Neutrophil (primary cell): Measurements from ENCODE around the gene WFDC5.
A peak's percentile ranks its signal among the peaks of the same experiment; 100 is the strongest.

Experiments used
- H3K27ac ChIP-seq: fragments of 200-600 bp; sonication (generic); 2 replicates; pipeline ENCODE4 v1.5.1; 2016; ENCODE audit warnings: mild to moderate bottlenecking, moderate library complexity
- H3K27me3 ChIP-seq: fragments of 200-600 bp; sonication (generic); 2 replicates; pipeline ENCODE4 v1.6.0; 2016; ENCODE audit warnings: mild to moderate bottlenecking
- H3K36me3 ChIP-seq: fragments of 200-600 bp; sonication (generic); 2 replicates; pipeline ENCODE4 v1.5.1; 2017
- H3K4me1 ChIP-seq, 2 experiments: fragments of 200-600 bp in 1 of 2; sonication (generic) in 1 of 2; 1 replicate in 1 of 2; 2 replicates in 1 of 2; pipeline versions ENCODE4 v1.5.1 to v1.6.1; 2013 to 2016; ENCODE audit warnings: low read depth in 1 of 2, low read length in 1 of 2, mild to moderate bottlenecking in 1 of 2, moderate library complexity in 1 of 2; ENCODE audit not compliant: control insufficient read depth in 1 of 2, insufficient read depth in 1 of 2
- H3K4me3 ChIP-seq, 2 experiments: fragments of 200-600 bp in 1 of 2; sonication (generic) in 1 of 2; 1 replicate in 1 of 2; 2 replicates in 1 of 2; pipeline ENCODE4 v1.5.1; 2013 to 2016; ENCODE audit warnings: low read depth in 1 of 2, low read length in 1 of 2, mild to moderate bottlenecking in 1 of 2, moderate library complexity in 1 of 2
- H3K9me3 ChIP-seq: fragments of 200-600 bp; sonication (generic); 2 replicates; pipeline ENCODE4 v1.5.1; 2016
- TF ChIP-seq, protein P1 (sequence below): fragments of 200-600 bp; sonication (generic); IDR thresholded peaks from 2 replicates; pipeline ENCODE4 v1.5.1; 2016; ENCODE audit warnings: antibody characterized with exemption

WFDC5 gene

DNA sequence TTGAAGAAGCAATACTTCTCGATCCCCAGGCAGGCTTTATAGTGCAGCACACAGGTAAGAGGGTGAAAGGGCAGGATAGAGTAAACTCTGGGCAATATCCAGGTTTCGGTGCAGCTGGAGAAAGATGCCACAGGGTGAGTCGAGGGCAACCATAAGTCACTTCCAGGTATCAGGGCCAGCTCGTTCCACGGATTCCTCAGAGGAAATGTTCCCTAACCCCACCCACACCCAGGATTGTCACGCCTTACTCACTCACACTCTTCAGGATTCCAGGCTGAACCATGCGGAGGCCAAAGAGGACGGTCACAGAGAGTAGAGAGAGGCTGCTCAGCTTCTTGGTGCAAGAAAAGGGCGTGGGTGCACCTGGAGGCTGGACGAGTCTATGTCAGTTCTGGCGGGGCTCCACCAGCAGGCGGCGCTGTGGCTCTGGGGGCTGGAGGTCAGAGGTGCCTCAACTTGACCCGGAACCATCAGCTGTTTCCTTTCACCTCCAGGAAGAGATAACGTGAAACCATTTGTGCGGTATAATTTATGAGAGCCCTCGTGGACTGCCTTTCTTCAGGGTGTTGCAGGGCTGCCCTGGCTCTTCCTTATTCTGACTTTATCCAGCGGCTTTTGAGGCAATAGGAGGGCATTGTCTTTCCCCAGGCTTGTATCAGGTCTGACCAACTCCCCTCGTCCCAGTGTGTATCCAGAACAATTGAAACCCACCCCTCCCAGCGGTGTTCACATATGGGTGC lies 23.8 kb upstream of the WFDC5 start:
- no peaks in the 10 kb centered on the region for H3K9me3 ChIP-seq
- TF ChIP-seq, protein P1, sequence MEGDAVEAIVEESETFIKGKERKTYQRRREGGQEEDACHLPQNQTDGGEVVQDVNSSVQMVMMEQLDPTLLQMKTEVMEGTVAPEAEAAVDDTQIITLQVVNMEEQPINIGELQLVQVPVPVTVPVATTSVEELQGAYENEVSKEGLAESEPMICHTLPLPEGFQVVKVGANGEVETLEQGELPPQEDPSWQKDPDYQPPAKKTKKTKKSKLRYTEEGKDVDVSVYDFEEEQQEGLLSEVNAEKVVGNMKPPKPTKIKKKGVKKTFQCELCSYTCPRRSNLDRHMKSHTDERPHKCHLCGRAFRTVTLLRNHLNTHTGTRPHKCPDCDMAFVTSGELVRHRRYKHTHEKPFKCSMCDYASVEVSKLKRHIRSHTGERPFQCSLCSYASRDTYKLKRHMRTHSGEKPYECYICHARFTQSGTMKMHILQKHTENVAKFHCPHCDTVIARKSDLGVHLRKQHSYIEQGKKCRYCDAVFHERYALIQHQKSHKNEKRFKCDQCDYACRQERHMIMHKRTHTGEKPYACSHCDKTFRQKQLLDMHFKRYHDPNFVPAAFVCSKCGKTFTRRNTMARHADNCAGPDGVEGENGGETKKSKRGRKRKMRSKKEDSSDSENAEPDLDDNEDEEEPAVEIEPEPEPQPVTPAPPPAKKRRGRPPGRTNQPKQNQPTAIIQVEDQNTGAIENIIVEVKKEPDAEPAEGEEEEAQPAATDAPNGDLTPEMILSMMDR = peak; percentile 92
- H3K36me3 ChIP-seq = no peaks in the 10 kb centered on the region
- peak overlapping the region; percentile 41 for H3K27ac ChIP-seq
- peaks cover 15% of the 10 kb centered on the region for H3K27me3 ChIP-seq
- H3K4me1 ChIP-seq = peaks cover 6 to 11% of the 10 kb centered on the region in 2 experiments
- peak overlapping the region in 1 of 2 experiments; percentile 13 for H3K4me3 ChIP-seq

DNA sequence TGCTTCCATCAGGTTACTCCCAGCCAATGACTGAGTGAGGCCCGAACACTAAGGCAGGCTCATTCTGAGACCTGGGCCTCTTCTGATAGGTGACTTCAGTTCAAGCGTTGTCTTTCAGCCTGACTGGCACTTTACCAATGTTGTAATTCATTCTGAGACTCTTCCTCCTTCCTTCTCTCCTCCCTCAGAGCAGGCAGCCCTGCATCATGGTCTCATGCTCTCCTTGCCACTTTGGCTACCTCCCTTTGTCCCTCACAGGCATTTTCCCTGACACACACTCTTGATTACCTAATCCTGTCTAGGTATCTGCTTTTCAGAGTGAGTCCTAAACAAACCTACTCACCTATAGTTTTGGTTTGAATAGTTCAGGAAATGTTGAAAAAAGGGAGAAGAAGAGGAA lies 21.9 kb upstream of the WFDC5 start:
- Histone ChIP-seq H3K36me3 (no peaks in the 10 kb centered on the region), H3K4me3 (no peak overlapping the region), H3K27me3 (peaks cover 33% of the 10 kb centered on the region), H3K9me3 (no peaks in the 10 kb centered on the region), H3K4me1 (peaks cover 6 to 11% of the 10 kb centered on the region in 2 experiments), H3K27ac (no peak overlapping the region)
- TF ChIP-seq, protein P1 = no peak

DNA sequence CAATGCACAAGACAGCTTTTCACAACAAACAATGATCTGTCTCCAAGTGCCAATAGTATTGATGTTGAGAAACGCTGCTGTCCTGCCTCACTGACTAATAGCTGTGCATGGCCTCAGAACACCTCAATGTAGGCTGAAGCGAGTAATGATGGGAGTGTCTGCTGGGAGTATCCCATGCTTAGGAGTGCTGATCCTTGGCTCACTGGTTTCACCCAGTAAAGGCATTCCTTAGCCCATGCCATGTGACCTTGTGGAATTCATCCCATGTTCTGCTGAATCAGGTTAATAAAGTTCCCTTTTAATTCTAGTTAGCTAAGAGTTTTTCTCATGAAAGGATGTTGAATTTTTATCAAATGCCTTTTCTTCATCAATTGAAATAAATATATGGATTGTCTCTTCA lies 13.1 kb upstream of the WFDC5 start:
- no peak overlapping the region for H3K4me3 ChIP-seq
- no peaks in the 10 kb centered on the region for H3K4me1 ChIP-seq
- TF ChIP-seq, protein P1 = no peak
- no peaks in the 10 kb centered on the region for H3K9me3 ChIP-seq
- no peaks in the 10 kb centered on the region for H3K36me3 ChIP-seq
- peaks cover 97% of the 10 kb centered on the region for H3K27me3 ChIP-seq
- no peak overlapping the region for H3K27ac ChIP-seq

DNA sequence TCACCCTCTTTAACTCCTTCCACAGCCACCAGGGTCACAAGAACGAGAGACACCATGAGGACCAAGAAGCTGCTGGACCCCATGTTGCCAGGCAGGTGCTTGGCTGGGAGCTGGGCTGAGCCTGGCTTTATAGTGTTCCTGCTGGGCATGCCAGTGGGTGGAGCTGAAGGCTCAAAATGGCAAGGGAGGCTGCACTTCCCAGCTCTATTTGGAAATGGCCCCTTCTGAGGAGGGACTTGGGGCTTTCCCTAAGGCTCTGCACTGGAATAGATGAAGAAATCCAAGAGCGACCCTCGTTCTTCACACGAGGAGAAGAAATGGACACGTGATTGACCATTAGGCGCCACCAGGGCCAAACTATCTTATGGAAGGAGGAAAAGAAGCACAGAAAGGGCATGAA lies 9.4 kb upstream of the WFDC5 start, which contains the start of gene WFDC12:
TSS of gene WFDC12 (minus strand) at position 101 of the 400 bp plus-strand sequence. CDS start at position 83, 18 bp downstream.
- no peak within 1 kb of the TSS for H3K4me3 ChIP-seq
- H3K27me3 ChIP-seq = peaks cover 96% of the 10 kb centered on the region
- H3K9me3 ChIP-seq = no peaks in the 10 kb centered on the region
- TF ChIP-seq, protein P1 = no peak
- H3K4me1 ChIP-seq = no peaks in the 10 kb centered on the region
- H3K36me3 ChIP-seq = no peaks in the 10 kb centered on the region
- no peak within 1 kb of the TSS for H3K27ac ChIP-seq

DNA sequence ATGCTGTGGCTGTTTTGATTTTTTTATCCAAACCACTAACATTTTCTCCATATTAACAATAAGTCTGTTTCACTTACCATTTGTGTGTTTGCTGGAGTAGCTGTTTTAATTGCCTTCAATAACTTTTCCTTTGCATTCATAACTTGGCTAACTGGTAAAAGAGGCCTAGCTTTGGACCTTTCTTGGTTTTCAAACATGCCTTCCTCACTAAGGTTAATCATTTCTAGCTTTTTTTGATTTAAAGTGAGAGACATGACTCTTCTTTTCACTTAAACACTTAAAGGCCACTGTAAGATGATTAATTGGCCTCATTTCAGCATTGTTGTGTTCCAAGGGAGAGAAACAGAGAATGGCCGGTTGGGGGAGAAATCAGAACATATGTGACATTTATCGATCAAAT lies 6.4 kb upstream of the WFDC5 start:
- no peak overlapping the region for H3K27ac ChIP-seq
- H3K36me3 ChIP-seq = no peaks in the 10 kb centered on the region
- H3K27me3 ChIP-seq = peaks cover 89% of the 10 kb centered on the region
- H3K4me3 ChIP-seq = no peak overlapping the region
- TF ChIP-seq, protein P1 = no peak
- H3K4me1 ChIP-seq = no peaks in the 10 kb centered on the region
- H3K9me3 ChIP-seq = no peaks in the 10 kb centered on the region
